NCI-H748 treated with DMSO at 0.1 percent for 48 hours (cell line): ENCODE results near the gene FIGNL1.

Source experiments
- DNase-seq: peaks from one replicate; lab custom pipeline; 2025; lab: John Stamatoyannopoulos, UW

Gene FIGNL1

GRCh38 chr7:50397320-50397970 is 52.7 kb downstream of the FIGNL1 start:
- no peak for DNase-seq

GRCh38 chr7:50396856-50397255 is 53.3 kb downstream of the FIGNL1 start:
- DNase-seq: no peak

- no peak for DNase-seq
Measured at GRCh38 chr7:50394315-50394714, 55.8 kb downstream of the FIGNL1 start.
